ENCODE measurements around the gene CERKL. TPM values are rescaled to one million over a fixed set of nuclear protein-coding genes. Genes with fewer than 3 reads are reported as not detected.
A peak's percentile ranks its signal among the peaks of the same experiment; 100 is the strongest.

The CERKL gene
- total and polyA plus RNA-seq, 2 of the 13 experiments (the other 11 are each of a cell fraction or from before 2014, with no cell fraction given), result not detected

- BruUV-seq (replicated peaks), result no TSS peak
- H3K27ac ChIP-seq (ENCODE audit: extremely low read length, insufficient read depth, low read length), result no peak overlapping the region
- FAIRE-seq (no peak), DNase-seq (ENCODE audit: low spot score) (no peak), ATAC-seq (no peak)
- peaks cover 4% of the 10 kb centered on the region; the same call in 1 of the 2 replicates for H3K4me1 ChIP-seq (ENCODE audit: insufficient read depth, low read length)
- H3K4me3 ChIP-seq (replicated peaks in 1 of 3; ENCODE audit: insufficient read depth in 1 of 3, low read depth in 2 of 3, low read length in 3 of 3), result no peak overlapping the region
- no peak overlapping the region for H3K9ac ChIP-seq (ENCODE audit: insufficient read depth, low read depth, low read length)
- in situ Hi-C loops (cut with HindIII; ENCODE audit: extremely low pct_ligation_motif_present, low pct_unique_long_range_greater_than_20kb) (no loop called here), intact Hi-C loops (cut with micrococcal nuclease; ENCODE audit: unreplicated experiment) (no loop called here)
- H3K27me3 ChIP-seq (ENCODE audit: control insufficient read depth in 1 of 2, insufficient read depth in 2 of 2, low read length in 2 of 2), result no peaks in the 10 kb centered on the region
- TF ChIP-seq TOE1 (CRISPR knock-in tag; IDR thresholded peaks at IDR 0.05) (no peak), MNT (IDR thresholded peaks at IDR 0.05) (peak; percentile 33), ZNF670 (CRISPR knock-in tag; IDR thresholded peaks at IDR 0.05; ENCODE audit: borderline replicate concordance) (no peak)
- H2AFZ ChIP-seq (ENCODE audit: low read length), result no peak overlapping the region
- no peaks in the 10 kb centered on the region for H3K79me2 ChIP-seq (ENCODE audit: insufficient read depth, low read length)
- ChIA-PET CTCF (ENCODE audit: low intra/inter-chr PET ratio, low total read pairs) (no interaction called here), POLR2A (no interaction called here)
- no peaks in the 10 kb centered on the region for H3K36me3 ChIP-seq (replicated peaks in 1 of 2; ENCODE audit: control insufficient read depth in 1 of 2, insufficient read depth in 2 of 2, low read length in 2 of 2)
- no peaks in the 10 kb centered on the region for H3K9me3 ChIP-seq (ENCODE audit: low read length)
- H3K4me2 ChIP-seq (ENCODE audit: low read depth, low read length), result no peak overlapping the region
- 48% methylated on average over 2 of the region's 3 CpGs for WGBS (ENCODE audit: low lambda C conversion rate)
- no peaks in the 10 kb centered on the region for H4K20me1 ChIP-seq (ENCODE audit: insufficient read depth, low read length)
Measured at GRCh38 chr2:181621779-181622490, 35.0 kb downstream of the CERKL start.

- no TSS peak for BruUV-seq (replicated peaks)
- no peak overlapping the region for H3K9ac ChIP-seq (ENCODE audit: insufficient read depth, low read depth, low read length)
- no peak for FAIRE-seq
- in situ Hi-C loops (cut with HindIII; ENCODE audit: extremely low pct_ligation_motif_present, low pct_unique_long_range_greater_than_20kb), result no loop called here
- H3K27ac ChIP-seq (ENCODE audit: extremely low read length, insufficient read depth, low read length), result no peak overlapping the region
- H3K36me3 ChIP-seq (replicated peaks in 1 of 2; ENCODE audit: control insufficient read depth in 1 of 2, insufficient read depth in 2 of 2, low read length in 2 of 2), result no peaks in the 10 kb centered on the region
- CTCF ChIA-PET (ENCODE audit: low intra/inter-chr PET ratio, low total read pairs), result no interaction called here
- POLR2A ChIA-PET, result no interaction called here
- H3K4me2 ChIP-seq (ENCODE audit: low read depth, low read length), result no peak overlapping the region
- H3K9me3 ChIP-seq (ENCODE audit: low read length), result no peaks in the 10 kb centered on the region
- under 1% methylated on average over 2 of the region's 2 CpGs for WGBS (ENCODE audit: low lambda C conversion rate)
- DNase-seq (ENCODE audit: low spot score), result no peak
- H3K4me1 ChIP-seq (ENCODE audit: insufficient read depth, low read length), result peaks cover 4% of the 10 kb centered on the region; the same call in 1 of the 2 replicates
- TF ChIP-seq GLMP (CRISPR knock-in tag; IDR thresholded peaks at IDR 0.05; ENCODE audit: borderline replicate concordance), result no peak
- intact Hi-C loops (cut with micrococcal nuclease; ENCODE audit: unreplicated experiment), result no loop called here
- no peak overlapping the region for H2AFZ ChIP-seq (ENCODE audit: low read length)
- H3K79me2 ChIP-seq (ENCODE audit: insufficient read depth, low read length), result no peaks in the 10 kb centered on the region
- no peak; the same call in 2 of the 3 replicates for ATAC-seq
- H3K27me3 ChIP-seq (ENCODE audit: control insufficient read depth in 1 of 2, insufficient read depth in 2 of 2, low read length in 2 of 2), result no peaks in the 10 kb centered on the region
- H4K20me1 ChIP-seq (ENCODE audit: insufficient read depth, low read length), result no peaks in the 10 kb centered on the region
- H3K4me3 ChIP-seq (replicated peaks in 1 of 3; ENCODE audit: insufficient read depth in 1 of 3, low read depth in 2 of 3, low read length in 3 of 3), result no peak overlapping the region
Measured at GRCh38 chr2:181619516-181619915, 37.4 kb downstream of the CERKL start.
